MM.1S (cell line): ENCODE data around the gene PTPRD.

Experiments
- EZH2phosphoT487 ChIP-seq: fragments of 300-600 bp; sonication (generic); IDR thresholded peaks from 2 replicates; pipeline ENCODE4 v1.6.1; 2018; ENCODE audit warnings: antibody characterized with exemption, low read length
- TF ChIP-seq, protein P1 (sequence below): fragments of 300-600 bp; sonication (generic); IDR thresholded peaks from 2 replicates; pipeline ENCODE4 v1.5.1; 2016; ENCODE audit warnings: antibody characterized with exemption, low read length, mixed read lengths

DNA sequence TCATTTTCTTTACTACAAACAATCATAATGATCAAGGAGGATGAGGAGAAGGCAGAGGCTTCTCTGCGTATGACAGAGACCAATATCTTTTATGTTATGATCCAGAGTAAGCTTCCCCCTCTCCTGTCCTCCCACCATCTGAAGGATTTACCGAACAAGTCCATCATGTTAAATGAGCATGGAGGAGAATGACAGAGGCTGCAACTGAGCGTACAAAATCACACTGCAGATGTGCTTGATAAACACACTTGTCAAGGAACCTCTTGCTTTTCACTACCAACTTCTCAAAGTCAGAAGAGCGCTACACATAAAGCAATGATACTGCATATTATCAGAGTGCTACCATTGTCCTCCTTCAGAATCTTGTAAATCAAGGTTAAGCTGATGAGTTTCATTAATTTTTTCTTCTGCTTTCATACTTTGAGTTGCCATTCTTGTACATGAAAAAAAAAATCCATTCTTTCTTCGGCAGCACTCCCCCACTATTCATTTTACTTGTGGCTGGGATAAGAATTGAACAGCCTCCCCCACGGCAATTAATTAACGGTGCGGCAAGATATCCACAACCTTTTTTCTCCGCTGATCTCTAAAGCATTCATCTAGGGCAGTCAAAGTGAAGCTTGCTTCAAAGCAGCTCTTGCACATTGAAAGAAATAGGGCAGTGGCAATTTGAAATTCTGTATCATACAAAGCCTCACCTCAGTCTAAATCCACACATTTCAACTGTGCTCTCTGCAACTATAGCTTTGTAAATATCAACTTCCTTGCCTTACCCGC lies 2139.4 kb downstream of the PTPRD start:
- TF ChIP-seq, protein P1, sequence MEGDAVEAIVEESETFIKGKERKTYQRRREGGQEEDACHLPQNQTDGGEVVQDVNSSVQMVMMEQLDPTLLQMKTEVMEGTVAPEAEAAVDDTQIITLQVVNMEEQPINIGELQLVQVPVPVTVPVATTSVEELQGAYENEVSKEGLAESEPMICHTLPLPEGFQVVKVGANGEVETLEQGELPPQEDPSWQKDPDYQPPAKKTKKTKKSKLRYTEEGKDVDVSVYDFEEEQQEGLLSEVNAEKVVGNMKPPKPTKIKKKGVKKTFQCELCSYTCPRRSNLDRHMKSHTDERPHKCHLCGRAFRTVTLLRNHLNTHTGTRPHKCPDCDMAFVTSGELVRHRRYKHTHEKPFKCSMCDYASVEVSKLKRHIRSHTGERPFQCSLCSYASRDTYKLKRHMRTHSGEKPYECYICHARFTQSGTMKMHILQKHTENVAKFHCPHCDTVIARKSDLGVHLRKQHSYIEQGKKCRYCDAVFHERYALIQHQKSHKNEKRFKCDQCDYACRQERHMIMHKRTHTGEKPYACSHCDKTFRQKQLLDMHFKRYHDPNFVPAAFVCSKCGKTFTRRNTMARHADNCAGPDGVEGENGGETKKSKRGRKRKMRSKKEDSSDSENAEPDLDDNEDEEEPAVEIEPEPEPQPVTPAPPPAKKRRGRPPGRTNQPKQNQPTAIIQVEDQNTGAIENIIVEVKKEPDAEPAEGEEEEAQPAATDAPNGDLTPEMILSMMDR: no peak
- TF ChIP-seq EZH2phosphoT487: no peak
